Osteoblast (primary cell): ENCODE data around the gene UHRF2. TPM values are rescaled to one million over a fixed set of nuclear protein-coding genes. Genes with fewer than 3 reads are reported as not detected.

ENCODE experiments used
- DNase-seq: peaks from one replicate; pipeline ENCODE4 v3.0.0; 2011; ENCODE audit warnings: low spot score, mixed read lengths; ENCODE audit not compliant: insufficient read length; ENCODE audit errors: missing footprints
- H2AFZ ChIP-seq: 2 replicates; pipeline ENCODE4 v1.6.0; 2011; ENCODE audit warnings: mild to moderate bottlenecking, low read length
- H3K27ac ChIP-seq: 2 replicates; pipeline ENCODE4 v1.5.1; 2011; ENCODE audit warnings: mild to moderate bottlenecking, low read depth, low read length, moderate library complexity
- H3K27me3 ChIP-seq: 2 replicates; pipeline ENCODE4 v1.6.0; 2012; ENCODE audit warnings: mild to moderate bottlenecking, control low read depth, inconsistent platforms, low read length, moderate library complexity; ENCODE audit not compliant: insufficient read depth
- H3K36me3 ChIP-seq: 2 replicates; pipeline ENCODE4 v1.5.1; 2011; ENCODE audit warnings: mild to moderate bottlenecking, low read length, control low read depth, moderate library complexity; ENCODE audit not compliant: insufficient read depth
- H3K4me1 ChIP-seq: 2 replicates; pipeline ENCODE4 v1.5.1; 2011; ENCODE audit warnings: mild to moderate bottlenecking, low read length, control low read depth, moderate library complexity; ENCODE audit not compliant: insufficient read depth
- H3K4me2 ChIP-seq: 2 replicates; pipeline ENCODE4 v1.6.0; 2011; ENCODE audit warnings: mild to moderate bottlenecking, low read length; ENCODE audit not compliant: insufficient read depth
- H3K4me3 ChIP-seq: fragments of 200-600 bp; sonication (generic); 3 replicates; pipeline ENCODE4 v1.5.1; 2012; ENCODE audit warnings: mild to moderate bottlenecking, low read length, inconsistent platforms; ENCODE audit not compliant: insufficient read depth
- H3K79me2 ChIP-seq: 2 replicates; pipeline ENCODE4 v1.6.0; 2012; ENCODE audit warnings: mild to moderate bottlenecking, low read length, control low read depth, inconsistent platforms; ENCODE audit not compliant: insufficient read depth
- H3K9me3 ChIP-seq: 2 replicates; pipeline ENCODE4 v1.5.1; 2011; ENCODE audit warnings: low read depth, low read length, control low read depth
- H4K20me1 ChIP-seq: 2 replicates; pipeline ENCODE4 v1.6.0; 2012; ENCODE audit warnings: mild to moderate bottlenecking, low read length, control low read depth; ENCODE audit not compliant: insufficient read depth
- total RNA-seq: library from RNA; depleted of rRNA; stranded (reverse); fragments of >200 nt; gene quantifications from 2 replicates; pipeline ENCODE4 v1.2.3, GENCODE V29; 2012
- TF ChIP-seq, protein P1 (sequence below): IDR thresholded peaks from 2 replicates; pipeline ENCODE4 v1.5.1; 2011; ENCODE audit warnings: mild to moderate bottlenecking, low read depth, low read length, moderate library complexity; ENCODE audit errors: extremely low read depth

The UHRF2 gene
- total RNA-seq, 1 donor, result 84.3 TPM

DNA sequence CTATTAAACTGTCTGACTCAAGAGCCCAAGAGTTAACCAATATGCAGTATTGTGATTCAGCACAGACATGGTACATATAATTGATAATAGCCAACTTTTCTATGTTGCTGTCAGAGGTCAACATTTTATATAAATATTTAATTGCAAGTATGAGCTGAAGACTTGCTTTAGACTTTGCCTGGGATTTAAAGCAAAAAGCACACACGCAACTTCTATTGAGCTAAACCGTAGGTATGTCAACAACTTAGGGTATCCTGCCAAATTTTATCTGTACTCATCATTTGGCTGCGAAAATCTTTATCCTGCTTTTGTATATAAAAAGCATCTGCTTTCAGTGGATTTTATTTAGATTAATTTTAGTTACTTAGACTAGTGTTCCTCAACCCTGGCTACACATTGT, 27.4 kb downstream of the UHRF2 start:
- H3K4me2 ChIP-seq, result no peak overlapping the region
- H3K4me3 ChIP-seq, result no peak overlapping the region
- H3K9me3 ChIP-seq, result no peaks in the 10 kb centered on the region
- peaks cover 45% of the 10 kb centered on the region for H4K20me1 ChIP-seq
- H2AFZ ChIP-seq, result no peak overlapping the region
- no peak overlapping the region for H3K27ac ChIP-seq
- H3K27me3 ChIP-seq, result no peaks in the 10 kb centered on the region
- peaks cover 8% of the 10 kb centered on the region for H3K36me3 ChIP-seq
- peaks cover 14% of the 10 kb centered on the region for H3K4me1 ChIP-seq
- TF ChIP-seq, protein P1, sequence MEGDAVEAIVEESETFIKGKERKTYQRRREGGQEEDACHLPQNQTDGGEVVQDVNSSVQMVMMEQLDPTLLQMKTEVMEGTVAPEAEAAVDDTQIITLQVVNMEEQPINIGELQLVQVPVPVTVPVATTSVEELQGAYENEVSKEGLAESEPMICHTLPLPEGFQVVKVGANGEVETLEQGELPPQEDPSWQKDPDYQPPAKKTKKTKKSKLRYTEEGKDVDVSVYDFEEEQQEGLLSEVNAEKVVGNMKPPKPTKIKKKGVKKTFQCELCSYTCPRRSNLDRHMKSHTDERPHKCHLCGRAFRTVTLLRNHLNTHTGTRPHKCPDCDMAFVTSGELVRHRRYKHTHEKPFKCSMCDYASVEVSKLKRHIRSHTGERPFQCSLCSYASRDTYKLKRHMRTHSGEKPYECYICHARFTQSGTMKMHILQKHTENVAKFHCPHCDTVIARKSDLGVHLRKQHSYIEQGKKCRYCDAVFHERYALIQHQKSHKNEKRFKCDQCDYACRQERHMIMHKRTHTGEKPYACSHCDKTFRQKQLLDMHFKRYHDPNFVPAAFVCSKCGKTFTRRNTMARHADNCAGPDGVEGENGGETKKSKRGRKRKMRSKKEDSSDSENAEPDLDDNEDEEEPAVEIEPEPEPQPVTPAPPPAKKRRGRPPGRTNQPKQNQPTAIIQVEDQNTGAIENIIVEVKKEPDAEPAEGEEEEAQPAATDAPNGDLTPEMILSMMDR, result no peak
- peaks cover 100% of the 10 kb centered on the region for H3K79me2 ChIP-seq
- DNase-seq, result no peak

DNA sequence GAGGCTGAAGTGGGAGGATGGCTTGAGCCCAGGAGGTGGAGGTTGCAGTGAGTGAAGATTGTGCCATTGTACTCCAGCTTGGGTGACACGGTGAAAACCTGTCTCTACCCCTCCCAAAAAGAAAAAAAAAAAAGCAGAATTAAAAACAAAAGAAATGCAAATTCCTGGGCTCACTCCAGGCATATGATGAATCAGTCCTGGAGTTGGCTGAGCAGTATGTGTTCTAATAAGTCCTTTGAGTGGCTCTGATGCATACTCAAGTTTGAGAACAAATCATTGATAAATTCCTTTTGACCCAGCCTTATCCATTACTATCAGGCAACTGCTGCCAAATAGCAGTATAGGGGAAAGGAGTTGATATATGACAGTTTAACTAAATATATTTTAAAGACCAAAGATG, 28.3 kb downstream of the UHRF2 start:
- H4K20me1 ChIP-seq, result peaks cover 42% of the 10 kb centered on the region
- DNase-seq, result no peak
- H3K36me3 ChIP-seq, result peaks cover 7% of the 10 kb centered on the region
- TF ChIP-seq, protein P1, result no peak
- H3K27ac ChIP-seq, result no peak overlapping the region
- no peaks in the 10 kb centered on the region for H3K27me3 ChIP-seq
- H3K79me2 ChIP-seq, result peaks cover 100% of the 10 kb centered on the region
- no peaks in the 10 kb centered on the region for H3K9me3 ChIP-seq
- H3K4me3 ChIP-seq, result no peak overlapping the region
- H3K4me1 ChIP-seq, result peaks cover 14% of the 10 kb centered on the region
- no peak overlapping the region for H2AFZ ChIP-seq
- H3K4me2 ChIP-seq, result no peak overlapping the region

DNA sequence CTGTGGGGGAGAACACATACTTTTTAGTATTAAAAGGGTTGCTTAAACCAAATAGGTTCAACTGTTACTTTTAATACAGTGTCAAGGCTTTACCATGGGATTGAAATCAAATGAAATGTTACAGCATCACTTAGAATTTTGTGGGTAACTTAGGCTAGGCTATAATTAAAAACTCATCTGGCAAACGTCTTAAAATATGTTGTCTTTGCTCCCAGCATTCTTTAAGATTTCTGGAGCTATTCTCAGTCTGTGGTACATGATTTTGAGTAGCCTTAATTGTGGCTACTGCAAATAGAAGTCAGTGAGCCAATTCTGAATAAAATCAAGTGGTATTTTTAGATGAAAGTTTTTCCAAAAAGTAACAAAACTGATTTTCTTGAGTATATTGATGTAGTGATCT, 30.7 kb downstream of the UHRF2 start:
- H3K4me1 ChIP-seq, result peaks cover 14% of the 10 kb centered on the region
- no peak overlapping the region for H3K27ac ChIP-seq
- H3K4me2 ChIP-seq, result no peak overlapping the region
- H3K27me3 ChIP-seq, result no peaks in the 10 kb centered on the region
- peak; percentile 17 for DNase-seq
- no peaks in the 10 kb centered on the region for H3K36me3 ChIP-seq
- H2AFZ ChIP-seq, result no peak overlapping the region
- peaks cover 99% of the 10 kb centered on the region for H3K79me2 ChIP-seq
- peaks cover 43% of the 10 kb centered on the region for H4K20me1 ChIP-seq
- TF ChIP-seq, protein P1, result no peak
- no peaks in the 10 kb centered on the region for H3K9me3 ChIP-seq
- H3K4me3 ChIP-seq, result no peak overlapping the region

DNA sequence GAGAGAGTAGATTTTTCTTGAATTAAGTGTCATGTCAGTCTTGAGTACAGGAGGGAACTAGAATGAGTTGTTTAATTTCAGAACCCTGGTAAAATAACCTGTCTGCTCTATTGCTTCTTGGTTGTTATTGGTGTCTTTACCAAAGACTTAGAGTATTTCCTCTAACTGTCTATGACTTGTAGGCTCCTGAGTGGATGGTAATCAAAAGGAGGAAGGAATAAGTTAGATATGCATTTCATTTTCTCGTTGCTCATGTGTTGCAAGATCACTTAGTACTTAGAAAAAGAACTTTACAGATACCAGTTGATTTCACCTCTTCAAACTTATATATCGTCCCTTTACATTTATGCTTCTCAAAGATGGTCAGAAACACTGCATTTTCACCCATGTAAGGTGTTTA, 31.1 kb downstream of the UHRF2 start:
- H3K4me2 ChIP-seq, result no peak overlapping the region
- peaks cover 99% of the 10 kb centered on the region for H3K79me2 ChIP-seq
- no peak overlapping the region for H3K27ac ChIP-seq
- H2AFZ ChIP-seq, result no peak overlapping the region
- no peaks in the 10 kb centered on the region for H3K27me3 ChIP-seq
- H3K4me1 ChIP-seq, result peaks cover 14% of the 10 kb centered on the region
- no peak overlapping the region for H3K4me3 ChIP-seq
- no peaks in the 10 kb centered on the region for H3K36me3 ChIP-seq
- no peak for DNase-seq
- no peaks in the 10 kb centered on the region for H3K9me3 ChIP-seq
- TF ChIP-seq, protein P1, result no peak
- peaks cover 44% of the 10 kb centered on the region for H4K20me1 ChIP-seq
